DND-41 (cell line): ENCODE results near the gene FLVCR2.

ENCODE experiments used
- ATAC-seq: fragments of 200-7000 bp; cut with Tn5 transposase; 3 replicates; pipeline ENCODE4 v1.9.1; 2021; ENCODE audit warnings: low read depth; ENCODE audit not compliant: insufficient read depth
- DNase-seq: peaks from one replicate; pipeline ENCODE4 v3.0.0-alpha.2; 2020
- H2AFZ ChIP-seq: 2 replicates; pipeline ENCODE4 v1.6.0; 2012; ENCODE audit warnings: low read depth, low read length
- H3K27ac ChIP-seq: 2 replicates; pipeline ENCODE4 v1.5.1; 2012; ENCODE audit warnings: low read length, inconsistent platforms
- H3K27me3 ChIP-seq: fragments of 200-600 bp; sonication (generic); 2 replicates; pipeline ENCODE4 v1.6.0; 2012; ENCODE audit warnings: low read length, mild to moderate bottlenecking, inconsistent platforms; ENCODE audit not compliant: insufficient read depth, poor library complexity
- H3K36me3 ChIP-seq: 2 replicates; pipeline ENCODE4 v1.5.1; 2012; ENCODE audit warnings: low read length, inconsistent platforms; ENCODE audit not compliant: insufficient read depth
- H3K4me1 ChIP-seq: 2 replicates; pipeline ENCODE4 v1.5.1; 2012; ENCODE audit warnings: mild to moderate bottlenecking, low read length; ENCODE audit not compliant: insufficient read depth
- H3K4me2 ChIP-seq: 2 replicates; pipeline ENCODE4 v1.6.0; 2012; ENCODE audit warnings: mild to moderate bottlenecking, moderate library complexity, low read length, inconsistent platforms; ENCODE audit not compliant: insufficient read depth
- H3K4me3 ChIP-seq, 2 experiments: fragments of 200-600 bp in 1 of 2; shearing (Covaris generic) in 1 of 2; 2 replicates each; pipeline ENCODE4 v1.5.1; 2012 to 2016; ENCODE audit warnings: inconsistent platforms in 2 of 2, low read length in 2 of 2, mild to moderate bottlenecking in 2 of 2, low read depth in 1 of 2, moderate library complexity in 1 of 2
- H3K79me2 ChIP-seq: 2 replicates; pipeline ENCODE4 v1.6.0; 2012; ENCODE audit warnings: low read length, inconsistent platforms; ENCODE audit not compliant: insufficient read depth
- H3K9ac ChIP-seq: 2 replicates; pipeline ENCODE4 v1.6.0; 2012; ENCODE audit warnings: low read depth, mild to moderate bottlenecking, inconsistent platforms, low read length, moderate library complexity
- H3K9me3 ChIP-seq: 2 replicates; pipeline ENCODE4 v1.5.1; 2012; ENCODE audit warnings: low read length, moderate library complexity, mild to moderate bottlenecking, inconsistent platforms; ENCODE audit not compliant: insufficient read depth, severe bottlenecking
- H4K20me1 ChIP-seq: 2 replicates; pipeline ENCODE4 v1.6.0; 2012; ENCODE audit warnings: low read length; ENCODE audit not compliant: insufficient read depth
- CTCF ChIP-seq: IDR thresholded peaks from 2 replicates; pipeline ENCODE4 v1.5.1; 2012; ENCODE audit warnings: borderline replicate concordance, low read length, moderate library complexity, mild to moderate bottlenecking; ENCODE audit not compliant: poor library complexity, severe bottlenecking; ENCODE audit errors: extremely low read depth
- EZH2 ChIP-seq: IDR thresholded peaks from 3 replicates; pipeline ENCODE4 v1.6.1; 2012; ENCODE audit warnings: borderline replicate concordance, low read depth, mild to moderate bottlenecking, moderate library complexity, low read length, inconsistent platforms; ENCODE audit not compliant: severe bottlenecking

Gene FLVCR2

GRCh38 chr14:75636100-75636692, 57.8 kb downstream of the FLVCR2 start:
- H3K9me3 ChIP-seq = no peaks in the 10 kb centered on the region
- no peak overlapping the region for H3K27ac ChIP-seq
- H3K4me1 ChIP-seq = no peaks in the 10 kb centered on the region
- H4K20me1 ChIP-seq = no peaks in the 10 kb centered on the region
- H3K79me2 ChIP-seq = no peaks in the 10 kb centered on the region
- TF ChIP-seq EZH2 (no peak), CTCF (no peak)
- H3K36me3 ChIP-seq = no peaks in the 10 kb centered on the region
- no peak overlapping the region for H2AFZ ChIP-seq
- H3K27me3 ChIP-seq = peaks cover 7% of the 10 kb centered on the region
- no peak overlapping the region for H3K4me3 ChIP-seq
- H3K9ac ChIP-seq = no peak overlapping the region
- H3K4me2 ChIP-seq = no peak overlapping the region
- ATAC-seq (no peak), DNase-seq (no peak)

- no peak for DNase-seq
- Histone ChIP-seq H3K4me1 (no peaks in the 10 kb centered on the region), H3K4me2 (no peak overlapping the region), H3K4me3 (no peak overlapping the region), H3K36me3 (no peaks in the 10 kb centered on the region), H4K20me1 (no peaks in the 10 kb centered on the region), H3K9ac (no peak overlapping the region), H2AFZ (no peak overlapping the region), H3K27me3 (no peaks in the 10 kb centered on the region), H3K79me2 (no peaks in the 10 kb centered on the region), H3K9me3 (no peaks in the 10 kb centered on the region), H3K27ac (no peak overlapping the region)
- TF ChIP-seq CTCF = no peak
- TF ChIP-seq EZH2 = no peak
- no peak for ATAC-seq
Measured at GRCh38 chr14:75640876-75641275, 62.5 kb downstream of the FLVCR2 start.

GRCh38 chr14:75643985-75644384, 65.6 kb downstream of the FLVCR2 start:
- H3K27me3 ChIP-seq = no peaks in the 10 kb centered on the region
- TF ChIP-seq EZH2 (no peak), CTCF (no peak)
- no peak overlapping the region for H3K4me3 ChIP-seq
- H3K36me3 ChIP-seq = peaks cover 6% of the 10 kb centered on the region; the same call in 1 of the 2 replicates
- H3K4me1 ChIP-seq = no peaks in the 10 kb centered on the region
- no peaks in the 10 kb centered on the region for H3K79me2 ChIP-seq
- no peaks in the 10 kb centered on the region for H3K9me3 ChIP-seq
- H3K9ac ChIP-seq = no peak overlapping the region
- H4K20me1 ChIP-seq = no peaks in the 10 kb centered on the region
- no peak overlapping the region for H2AFZ ChIP-seq
- ATAC-seq (no peak), DNase-seq (no peak)
- no peak overlapping the region for H3K27ac ChIP-seq
- H3K4me2 ChIP-seq = no peak overlapping the region

- Histone ChIP-seq H3K4me2 (no peak overlapping the region), H3K27ac (no peak overlapping the region), H3K36me3 (peaks cover 17% of the 10 kb centered on the region), H2AFZ (no peak overlapping the region), H3K27me3 (no peaks in the 10 kb centered on the region), H3K79me2 (no peaks in the 10 kb centered on the region), H3K4me3 (no peak overlapping the region), H3K9ac (no peak overlapping the region), H3K9me3 (no peaks in the 10 kb centered on the region), H3K4me1 (no peaks in the 10 kb centered on the region), H4K20me1 (no peaks in the 10 kb centered on the region)
- ATAC-seq (no peak), DNase-seq (no peak)
- no peak for TF ChIP-seq EZH2
- no peak for TF ChIP-seq CTCF
Measured at GRCh38 chr14:75645056-75645455, 66.6 kb downstream of the FLVCR2 start.
